A673 (cell line): ENCODE data around the gene PDIK1L. TPM values are rescaled to one million over a fixed set of nuclear protein-coding genes. Genes with fewer than 3 reads are reported as not detected.

Source experiments
- BruUV-seq: library from RNA; stranded (reverse); fragments of 400-500 nt; replicated peaks from 2 replicates; lab custom pipeline; 2021; lab: Mats Ljungman, UMichigan
- CTCF ChIA-PET: fragments of 300-600 bp; sonication (Branson Sonifier 250); formaldehyde crosslinking; loops from one replicate; lab custom pipeline; 2022; ENCODE audit warnings: antibody characterized with exemption; lab: Charles Lee
- POLR2A ChIA-PET: fragments of 300-600 bp; sonication (Branson Sonifier 250); formaldehyde crosslinking; loops from one replicate; lab custom pipeline; 2022; ENCODE audit warnings: antibody characterized with exemption; ENCODE audit not compliant: low non-redundant PET; lab: Charles Lee
- DNase-seq: peaks from one replicate; pipeline ENCODE4 v3.0.0-alpha.2; 2015; ENCODE audit warnings: low spot score
- H3K27ac ChIP-seq: fragments of 200-600 bp; sonication (generic); 2 replicates; pipeline ENCODE4 v1.5.1; 2016; ENCODE audit warnings: mixed run types, low read depth, mild to moderate bottlenecking, mixed read lengths, antibody characterized with exemption, low read length; ENCODE audit not compliant: poor library complexity, severe bottlenecking
- H3K27me3 ChIP-seq: fragments of 200-600 bp; sonication (generic); replicated peaks from 2 replicates; pipeline ENCODE4 v1.6.1; 2017; ENCODE audit warnings: mixed run types, low read depth, mild to moderate bottlenecking, mixed read lengths, antibody characterized with exemption, low read length; ENCODE audit not compliant: insufficient read depth, poor library complexity
- H3K36me3 ChIP-seq: fragments of 200-600 bp; sonication (generic); 2 replicates; pipeline ENCODE4 v1.6.1; 2016; ENCODE audit warnings: mixed run types, mild to moderate bottlenecking, mixed read lengths, antibody characterized with exemption, low read length; ENCODE audit not compliant: insufficient read depth, poor library complexity, severe bottlenecking
- H3K4me1 ChIP-seq: fragments of 200-600 bp; sonication (generic); 2 replicates; pipeline ENCODE4 v1.6.1; 2017; ENCODE audit warnings: mixed run types, mild to moderate bottlenecking, mixed read lengths, antibody characterized with exemption, low read length; ENCODE audit not compliant: insufficient read depth, poor library complexity, severe bottlenecking
- H3K4me3 ChIP-seq: fragments of 200-600 bp; sonication (generic); 2 replicates; pipeline ENCODE4 v1.5.1; 2016; ENCODE audit warnings: low read depth, mixed run types, mild to moderate bottlenecking, mixed read lengths, low read length; ENCODE audit not compliant: poor library complexity, severe bottlenecking
- H3K9me3 ChIP-seq: fragments of 200-600 bp; sonication (generic); 2 replicates; pipeline ENCODE4 v1.6.1; 2016; ENCODE audit warnings: mixed run types, low read depth, mild to moderate bottlenecking, mixed read lengths, antibody characterized with exemption, low read length; ENCODE audit not compliant: poor library complexity, severe bottlenecking
- EZH2 ChIP-seq: fragments of 200-600 bp; sonication (generic); IDR thresholded peaks from 2 replicates; pipeline ENCODE4 v1.6.1; 2017; ENCODE audit warnings: borderline replicate concordance, low read depth, mild to moderate bottlenecking, mixed read lengths, antibody characterized with exemption, low read length; ENCODE audit not compliant: poor library complexity, severe bottlenecking
- intact Hi-C: fragments of 100-400 bp; cut with micrococcal nuclease; formaldehyde crosslinking; loops from one replicate; pipeline ENCODE4 v1.10.0; 2022; ENCODE audit not compliant: unreplicated experiment
- total RNA-seq: library from RNA; stranded (reverse); gene quantifications from 2 replicates; pipeline ENCODE4 v1.2.3, GENCODE V29; 2021
- TF ChIP-seq, protein P1 (sequence below): fragments of 300-800, 200-600 bp; sonication (generic); conservative IDR thresholded peaks from 2 replicates; pipeline ENCODE4 v1.5.1; 2017; ENCODE audit warnings: low read depth, mild to moderate bottlenecking, antibody characterized with exemption, low read length, moderate library complexity, mixed read lengths

Gene PDIK1L
- total RNA-seq, 1 experiment from 2014 or later, result 12.9 TPM

DNA sequence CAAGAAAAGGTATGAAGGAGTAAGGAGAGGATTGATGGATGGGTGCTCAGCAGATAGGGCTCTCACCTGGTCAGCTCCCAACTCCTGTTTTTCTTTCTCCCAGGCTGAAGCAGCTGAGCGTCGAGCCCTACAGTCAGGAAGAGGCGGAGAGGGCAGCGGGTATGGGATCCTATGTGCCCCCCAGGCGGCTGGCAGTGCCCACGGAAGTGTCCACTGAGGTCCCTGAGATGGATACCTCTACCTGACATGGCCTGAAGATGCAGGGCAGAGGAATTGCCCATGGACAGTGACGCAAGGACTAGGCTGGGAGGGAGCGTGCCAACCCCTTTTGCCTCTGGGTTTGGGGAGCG is 58.8 kb downstream of the PDIK1L start:
- no peak for TF ChIP-seq EZH2
- TF ChIP-seq, protein P1, sequence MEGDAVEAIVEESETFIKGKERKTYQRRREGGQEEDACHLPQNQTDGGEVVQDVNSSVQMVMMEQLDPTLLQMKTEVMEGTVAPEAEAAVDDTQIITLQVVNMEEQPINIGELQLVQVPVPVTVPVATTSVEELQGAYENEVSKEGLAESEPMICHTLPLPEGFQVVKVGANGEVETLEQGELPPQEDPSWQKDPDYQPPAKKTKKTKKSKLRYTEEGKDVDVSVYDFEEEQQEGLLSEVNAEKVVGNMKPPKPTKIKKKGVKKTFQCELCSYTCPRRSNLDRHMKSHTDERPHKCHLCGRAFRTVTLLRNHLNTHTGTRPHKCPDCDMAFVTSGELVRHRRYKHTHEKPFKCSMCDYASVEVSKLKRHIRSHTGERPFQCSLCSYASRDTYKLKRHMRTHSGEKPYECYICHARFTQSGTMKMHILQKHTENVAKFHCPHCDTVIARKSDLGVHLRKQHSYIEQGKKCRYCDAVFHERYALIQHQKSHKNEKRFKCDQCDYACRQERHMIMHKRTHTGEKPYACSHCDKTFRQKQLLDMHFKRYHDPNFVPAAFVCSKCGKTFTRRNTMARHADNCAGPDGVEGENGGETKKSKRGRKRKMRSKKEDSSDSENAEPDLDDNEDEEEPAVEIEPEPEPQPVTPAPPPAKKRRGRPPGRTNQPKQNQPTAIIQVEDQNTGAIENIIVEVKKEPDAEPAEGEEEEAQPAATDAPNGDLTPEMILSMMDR, result no peak
- no peak for DNase-seq

DNA sequence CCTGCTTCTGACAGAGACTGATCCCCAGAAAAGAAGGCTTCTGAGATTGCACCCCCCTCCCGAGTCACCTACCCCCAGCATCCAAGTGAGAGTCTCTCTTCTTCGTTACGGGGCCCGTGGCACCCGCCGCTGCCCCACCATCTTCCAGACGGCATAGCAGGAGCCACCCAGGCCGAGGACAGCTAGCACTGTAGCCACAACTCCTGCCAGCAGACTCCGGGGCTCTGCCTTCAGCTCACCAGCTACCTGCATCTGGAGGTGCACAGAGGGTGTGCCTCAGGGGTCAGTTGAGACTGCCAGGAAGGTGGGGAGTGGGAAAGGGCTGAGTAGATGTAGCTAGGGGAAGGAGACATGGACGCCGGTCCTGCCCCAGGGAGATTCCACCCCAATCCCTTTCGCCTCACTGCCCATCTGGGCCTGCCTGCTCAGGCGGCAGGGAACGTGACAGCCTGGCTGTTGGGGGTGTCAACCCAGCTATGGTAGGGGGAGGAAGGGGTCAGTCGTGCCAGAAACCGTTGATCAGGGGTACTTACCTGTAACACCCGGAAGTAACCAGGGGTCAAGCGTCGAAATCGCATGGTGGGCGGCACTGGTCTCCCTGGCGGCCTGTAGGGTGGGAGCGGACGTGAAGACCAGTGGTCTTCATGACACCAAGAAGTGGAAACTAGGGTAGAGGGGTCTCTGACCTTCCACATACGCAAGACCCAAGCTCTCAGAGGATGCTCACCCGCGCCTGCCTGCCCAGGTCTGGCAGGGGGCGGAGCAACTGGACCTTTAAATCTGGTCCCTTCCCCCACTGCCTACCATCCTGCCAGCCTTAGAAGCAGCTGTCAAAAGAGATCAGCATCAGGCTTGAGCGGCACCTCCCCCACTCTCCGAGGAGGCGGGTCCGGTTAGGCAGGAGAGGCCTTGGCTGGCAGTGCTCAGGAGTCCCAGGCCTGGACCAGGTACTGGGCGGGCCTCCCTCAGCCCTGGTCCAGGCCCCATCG is 59.8 kb downstream of the PDIK1L start, which contains the start of gene ZNF593OS:
TSS of gene ZNF593OS (minus strand) at position 749 of the 989 bp plus-strand sequence. CDS start at position 578, 171 bp downstream.
- no peaks in the 10 kb centered on the region for H3K9me3 ChIP-seq
- peak within 1 kb of the TSS; percentile 94 for H3K27ac ChIP-seq
- POLR2A ChIA-PET, result no interaction called here
- no TSS peak for BruUV-seq
- DNase-seq, result no peak
- H3K4me1 ChIP-seq, result peaks cover 17% of the 10 kb centered on the region
- no peak for TF ChIP-seq EZH2
- TF ChIP-seq, protein P1, result no peak
- peaks cover 4% of the 10 kb centered on the region for H3K36me3 ChIP-seq
- H3K27me3 ChIP-seq, result no peaks in the 10 kb centered on the region
- H3K4me3 ChIP-seq, result peak within 1 kb of the TSS; percentile 91
- CTCF ChIA-PET, result no interaction called here
- intact Hi-C loops, result no loop called here

More for the DNA sequence above, 58.8 kb downstream of the PDIK1L start:
- Histone ChIP-seq H3K4me1 (peaks cover 17% of the 10 kb centered on the region), H3K4me3 (peak overlapping the region; percentile 91), H3K36me3 (peaks cover 4% of the 10 kb centered on the region), H3K27ac (peak overlapping the region; percentile 94), H3K27me3 (no peaks in the 10 kb centered on the region), H3K9me3 (no peaks in the 10 kb centered on the region)
- BruUV-seq, result TSS peak; percentile 88
- ChIA-PET CTCF (interaction anchor here (1.2 to 1.6 kb wide), 2 partner anchors 14 to 25 kb away, joined by 5 to 6 read pairs; no protein-coding TSS in a partner anchor), POLR2A (no interaction called here)
- intact Hi-C loops, result no loop called here

Other genes starting within 250 kb of the PDIK1L start
- gene PAQR7, start 236.1 kb upstream of the PDIK1L start, total RNA-seq, result 2.9 and 3.0 TPM in 2 replicates
- gene STMN1, start 205.4 kb upstream of the PDIK1L start, total RNA-seq, result 920 and 933 TPM in 2 replicates
- 6.7 and 7.2 TPM in 2 replicates for gene PAFAH2, start 113.8 kb upstream of the PDIK1L start, total RNA-seq
- 0.07 TPM in 1 of 2 replicates, not detected in the other for gene EXTL1, start 90.0 kb upstream of the PDIK1L start, total RNA-seq
- gene SLC30A2, start 65.7 kb upstream of the PDIK1L start, total RNA-seq, result not detected in 2 replicates
- not detected in 2 replicates for gene TRIM63, start 44.2 kb upstream of the PDIK1L start, total RNA-seq
- gene FAM110D, start 47.3 kb downstream of the PDIK1L start, total RNA-seq, result 0.64 and 0.85 TPM in 2 replicates
- not detected in 2 replicates for gene C1orf232, start 57.1 kb downstream of the PDIK1L start, total RNA-seq
- 61.9 and 62.3 TPM in 2 replicates for gene ZNF593, start 58.1 kb downstream of the PDIK1L start, total RNA-seq
- gene ZNF593OS, start 60.0 kb downstream of the PDIK1L start, total RNA-seq, result not detected in 2 replicates
- gene CNKSR1, start 65.7 kb downstream of the PDIK1L start, total RNA-seq, result 1.6 and 1.8 TPM in 2 replicates
- not detected in 2 replicates for gene CATSPER4, start 78.8 kb downstream of the PDIK1L start, total RNA-seq
- 51.3 and 51.5 TPM in 2 replicates for gene CEP85, start 122.4 kb downstream of the PDIK1L start, total RNA-seq
- gene SH3BGRL3, start 168.3 kb downstream of the PDIK1L start, total RNA-seq, result 133 and 138 TPM in 2 replicates
- 22.1 and 25.4 TPM in 2 replicates for gene UBXN11, start 194.8 kb downstream of the PDIK1L start, total RNA-seq
- gene CD52, start 206.1 kb downstream of the PDIK1L start, total RNA-seq, result not detected in 2 replicates
- not detected in 2 replicates for gene CRYBG2, start 242.3 kb downstream of the PDIK1L start, total RNA-seq